A549 (cell line): Measurements from ENCODE around the gene NBEAL1.

Experiments
- BHLHE40 ChIP-seq: IDR thresholded peaks from 2 replicates; pipeline ENCODE4 v1.6.1; 2012; ENCODE audit warnings: low read depth, low read length, inconsistent platforms
- CEBPB ChIP-seq, 2 experiments: fragments of >200 bp in 1 of 2; sonication (Bioruptor Twin) in 1 of 2; formaldehyde crosslinking in 1 of 2; IDR thresholded peaks; 2 replicates each; pipeline ENCODE4 v1.6.1; 2012 to 2016
- CHD2 ChIP-seq: fragments of 150-350 bp; IDR thresholded peaks from 2 replicates; pipeline ENCODE4 v1.6.1; 2014; ENCODE audit warnings: low read length; ENCODE audit not compliant: partially characterized antibody
- CTCF ChIP-seq: fragments of >200 bp; sonication (Bioruptor Twin); formaldehyde crosslinking; IDR thresholded peaks from 3 replicates; pipeline ENCODE4 v1.5.1; 2016
- HDAC2 ChIP-seq: fragments of 200-600 bp; sonication (generic); IDR thresholded peaks from 2 replicates; pipeline ENCODE4 v1.6.1; 2016
- POLR2A ChIP-seq: IDR thresholded peaks from 2 replicates; pipeline ENCODE4 v1.6.1; 2012; ENCODE audit warnings: mild to moderate bottlenecking, low read length
- RAD21 ChIP-seq, 2 experiments: fragments of >200 bp in 1 of 2; sonication (Bioruptor Twin) in 1 of 2; formaldehyde crosslinking in 1 of 2; IDR thresholded peaks in 1 of 2; conservative IDR thresholded peaks in 1 of 2; 2 replicates in 1 of 2; 3 replicates in 1 of 2; pipeline ENCODE4 v1.6.1; 2012 to 2018; ENCODE audit warnings: inconsistent platforms in 1 of 2
- RFX5 ChIP-seq: fragments of 450-650 bp; IDR thresholded peaks from 2 replicates; pipeline ENCODE4 v1.7.1; 2014; ENCODE audit warnings: antibody characterized with exemption, mild to moderate bottlenecking, moderate library complexity
- RNF2 ChIP-seq: fragments of 200-600 bp; sonication (generic); IDR thresholded peaks from 2 replicates; pipeline ENCODE4 v1.6.1; 2016; ENCODE audit warnings: low read depth, mild to moderate bottlenecking, antibody characterized with exemption, moderate library complexity, borderline replicate concordance
- TP53 ChIP-seq: fragments of 250-450 bp; sonication (Bioruptor Pico); IDR thresholded peaks from 2 replicates; pipeline ENCODE4 v1.5.0; 2021; ENCODE audit warnings: mild to moderate bottlenecking, moderate library complexity

- TF ChIP-seq POLR2A: no peak
- TF ChIP-seq CTCF: no peak
- no peak for TF ChIP-seq BHLHE40
- no peak for TF ChIP-seq CEBPB (IDR thresholded peaks at IDR 0.05)
- TF ChIP-seq RNF2: no peak
- TF ChIP-seq CHD2: no peak
- TF ChIP-seq RFX5: no peak
- TF ChIP-seq HDAC2: no peak
- TF ChIP-seq TP53 (CRISPR knock-in tag): no peak
- TF ChIP-seq RAD21 (conservative IDR thresholded peaks at IDR 0.05 in 1 of 2, IDR thresholded peaks at IDR 0.05 in 1 of 2): no peak
Measured at GRCh38 chr2:203143391-203143790, 128.7 kb downstream of the NBEAL1 start.
